GM12865 (cell line): ENCODE results near the gene SH3TC2.

Source experiments
- DNase-seq: peaks from one replicate; pipeline ENCODE4 v3.0.0; 2010; ENCODE audit warnings: low read depth
- H3K4me3 ChIP-seq: 2 replicates; pipeline ENCODE4 v1.5.1; 2011; ENCODE audit warnings: mild to moderate bottlenecking, low read depth, low read length, control low read depth
- CTCF ChIP-seq: IDR thresholded peaks from 2 replicates; pipeline ENCODE4 v1.5.1; 2011; ENCODE audit warnings: low read length, control low read depth, low read depth, inconsistent platforms; ENCODE audit not compliant: insufficient read depth; ENCODE audit errors: missing control alignments

The SH3TC2 gene

DNA sequence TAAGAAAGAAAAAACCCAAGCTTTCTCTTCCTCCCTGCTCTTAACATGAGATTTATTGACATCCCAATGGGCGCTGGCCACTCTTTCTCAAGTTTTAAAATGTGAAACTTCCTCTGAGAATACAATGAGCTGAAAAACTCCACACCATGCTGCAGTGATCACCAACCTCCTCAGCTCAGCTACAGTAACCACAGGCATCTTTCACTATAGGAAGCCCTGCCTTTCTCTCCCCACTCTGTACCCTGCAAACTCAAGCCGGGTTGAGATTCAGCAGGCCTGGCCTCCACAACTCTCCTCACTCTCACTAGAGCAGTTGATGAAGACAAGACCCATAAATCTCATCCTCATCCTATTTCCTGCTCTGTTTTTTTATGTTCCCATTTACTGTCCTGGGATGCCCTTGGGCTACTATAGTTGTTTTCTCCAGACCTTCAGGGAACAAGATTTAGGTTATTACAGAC is 48.3 kb downstream of the SH3TC2 start:
- DNase-seq: peak; percentile 14
- H3K4me3 ChIP-seq: no peak overlapping the region
- TF ChIP-seq CTCF: no peak

DNA sequence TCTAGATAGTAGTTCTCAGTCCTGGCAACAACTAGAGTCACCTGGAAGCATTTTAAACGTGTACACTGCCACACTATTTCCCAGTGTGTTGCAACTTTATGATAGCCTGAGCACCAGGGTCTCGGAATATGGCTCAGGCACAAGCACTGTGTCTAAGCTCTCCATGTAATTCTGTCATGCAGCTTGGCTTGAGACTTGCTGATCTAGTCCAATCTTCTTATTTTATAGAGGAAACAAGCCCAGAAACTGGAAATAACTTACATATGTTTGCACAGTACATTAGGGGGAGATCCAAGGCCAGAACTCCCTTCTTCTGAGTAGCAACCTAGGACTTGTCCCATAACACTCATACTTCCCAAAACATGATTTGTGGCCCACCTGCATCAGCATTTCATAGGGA is 49.1 kb downstream of the SH3TC2 start:
- no peak for TF ChIP-seq CTCF
- H3K4me3 ChIP-seq: no peak overlapping the region
- DNase-seq: no peak

- no peak for DNase-seq
- no peak for TF ChIP-seq CTCF
- no peak overlapping the region for H3K4me3 ChIP-seq
Measured at GRCh38 chr5:149012350-149012749, 50.5 kb downstream of the SH3TC2 start.

DNA sequence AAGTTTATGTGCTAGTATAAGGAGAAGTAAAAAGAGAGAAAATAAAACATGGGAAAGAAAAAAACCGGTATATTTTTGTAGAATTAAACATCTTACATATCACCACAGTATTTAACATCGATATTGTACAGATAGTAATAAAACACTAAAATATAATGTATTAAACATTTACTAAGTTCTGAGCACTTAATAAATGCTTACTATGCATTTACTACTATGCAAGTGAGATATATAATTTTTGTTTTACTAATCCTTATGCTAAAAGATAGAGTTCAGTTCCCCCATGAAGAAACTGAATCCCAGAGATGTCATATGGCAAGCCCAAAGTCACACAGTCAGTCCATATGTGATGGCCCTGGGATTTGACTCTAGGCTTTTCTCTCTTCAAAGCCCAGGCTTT is 51.1 kb downstream of the SH3TC2 start:
- H3K4me3 ChIP-seq: no peak overlapping the region
- DNase-seq: no peak
- no peak for TF ChIP-seq CTCF

GRCh38 chr5:149011084-149011483 is 51.8 kb downstream of the SH3TC2 start:
- H3K4me3 ChIP-seq: no peak overlapping the region
- no peak for TF ChIP-seq CTCF
- no peak for DNase-seq

- no peak for DNase-seq
- TF ChIP-seq CTCF: no peak
Measured at GRCh38 chr5:149007174-149007573, 55.7 kb downstream of the SH3TC2 start.

GRCh38 chr5:149006426-149006825 is 56.4 kb downstream of the SH3TC2 start:
- no peak for TF ChIP-seq CTCF
- no peak overlapping the region for H3K4me3 ChIP-seq
- DNase-seq: no peak

More at GRCh38 chr5:149007174-149007573, 55.7 kb downstream of the SH3TC2 start:
- no peak overlapping the region for H3K4me3 ChIP-seq
